GM18508 (cell line): ENCODE data around the gene TNFSF11.
"Not testable (repeated sequence)": the region's sequence is repeated elsewhere in the genome, so short reads cannot be mapped to it uniquely, and the experiment has no call there.

Experiments used
- ATAC-seq: cut with Tn5 transposase; IDR thresholded peaks from one replicate; pipeline ENCODE4 v1.9.1; 2021; ENCODE audit warnings: moderate number of reproducible peaks; ENCODE audit not compliant: insufficient read depth, unreplicated experiment

Gene TNFSF11

GRCh38 chr13:42559573-42560218 lies 14.3 kb upstream of the TNFSF11 start:
- not testable (repeated sequence) for ATAC-seq

GRCh38 chr13:42560320-42560719 lies 13.6 kb upstream of the TNFSF11 start:
- ATAC-seq: not testable (repeated sequence)

- no peak for ATAC-seq
Observed at GRCh38 chr13:42561752-42562467, 12.0 kb upstream of the TNFSF11 start.

- ATAC-seq: no peak
Observed at GRCh38 chr13:42567906-42568305, 6.0 kb upstream of the TNFSF11 start.

- ATAC-seq: no peak
Observed at GRCh38 chr13:42569576-42570344, 4.2 kb upstream of the TNFSF11 start.

- ATAC-seq: no peak
Observed at GRCh38 chr13:42571895-42572294, 2.1 kb upstream of the TNFSF11 start.

GRCh38 chr13:42574435-42575311 lies 721 bp downstream of the TNFSF11 start:
- ATAC-seq: peak; percentile 49

- ATAC-seq: no peak
Observed at GRCh38 chr13:42575938-42576337, 2.0 kb downstream of the TNFSF11 start.

GRCh38 chr13:42577538-42577937 lies 3.6 kb downstream of the TNFSF11 start:
- ATAC-seq: no peak

GRCh38 chr13:42580644-42581043 lies 6.7 kb downstream of the TNFSF11 start:
- ATAC-seq: no peak

- ATAC-seq: no peak
Observed at GRCh38 chr13:42581427-42581826, 7.5 kb downstream of the TNFSF11 start.

GRCh38 chr13:42591602-42592001 lies 17.6 kb downstream of the TNFSF11 start:
- ATAC-seq: no peak

- no peak for ATAC-seq
Observed at GRCh38 chr13:42592915-42593900, 19.3 kb downstream of the TNFSF11 start.

- ATAC-seq: no peak
Observed at GRCh38 chr13:42594481-42595252, 20.7 kb downstream of the TNFSF11 start.

GRCh38 chr13:42595253-42595571 lies 21.3 kb downstream of the TNFSF11 start:
- ATAC-seq: no peak

- no peak for ATAC-seq
Observed at GRCh38 chr13:42597505-42597904, 23.6 kb downstream of the TNFSF11 start.

GRCh38 chr13:42600943-42601342 lies 27.0 kb downstream of the TNFSF11 start:
- ATAC-seq: no peak

GRCh38 chr13:42602906-42603305 lies 29.0 kb downstream of the TNFSF11 start:
- ATAC-seq: peak; percentile 55

- ATAC-seq: no peak
Observed at GRCh38 chr13:42603571-42603970, 29.6 kb downstream of the TNFSF11 start.
